HG03457 (cell line): ENCODE measurements around the gene ACKR4.
"Not testable (repeated sequence)": the region's sequence is repeated elsewhere in the genome, so short reads cannot be mapped to it uniquely, and the experiment has no call there.

Experiments
- ATAC-seq: cut with Tn5 transposase; IDR thresholded peaks from one replicate; pipeline ENCODE4 v1.9.1; 2021; ENCODE audit warnings: moderate number of reproducible peaks; ENCODE audit not compliant: unreplicated experiment

ACKR4 gene

DNA sequence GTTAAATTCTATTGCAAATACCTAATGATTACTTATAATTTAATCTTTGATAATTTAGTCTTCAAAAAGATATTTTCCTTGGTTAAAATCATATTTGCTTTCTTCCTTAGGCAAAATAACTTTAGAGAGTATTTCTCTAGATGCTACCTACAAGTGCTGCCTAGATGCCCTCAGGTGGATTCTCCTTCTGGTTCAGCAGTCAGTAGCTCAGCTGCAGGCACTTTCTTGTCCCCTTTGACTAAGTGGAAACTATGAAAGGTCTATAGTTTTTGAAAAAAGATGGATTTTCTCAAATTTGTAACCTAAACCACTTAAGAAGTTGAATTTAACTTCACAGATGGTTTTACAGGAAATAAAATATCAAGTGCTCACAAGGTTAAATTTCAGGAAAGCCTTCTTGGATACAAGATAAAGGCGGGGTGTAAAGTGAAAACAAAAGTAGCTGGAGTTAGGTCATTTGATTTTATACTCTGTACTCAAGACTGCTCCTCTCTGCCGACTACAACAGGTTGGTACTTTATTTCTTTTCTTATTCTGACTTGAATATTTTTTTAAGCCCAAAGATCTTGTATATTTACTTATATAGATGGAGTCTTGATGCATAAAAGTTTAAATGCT lies at the start of gene ACKR4:
ACKR4 (plus strand) TSS at position 455 of the 618 bp plus-strand sequence. CDS start 3,128 bp downstream, outside the sequence.
- no peak for ATAC-seq

DNA sequence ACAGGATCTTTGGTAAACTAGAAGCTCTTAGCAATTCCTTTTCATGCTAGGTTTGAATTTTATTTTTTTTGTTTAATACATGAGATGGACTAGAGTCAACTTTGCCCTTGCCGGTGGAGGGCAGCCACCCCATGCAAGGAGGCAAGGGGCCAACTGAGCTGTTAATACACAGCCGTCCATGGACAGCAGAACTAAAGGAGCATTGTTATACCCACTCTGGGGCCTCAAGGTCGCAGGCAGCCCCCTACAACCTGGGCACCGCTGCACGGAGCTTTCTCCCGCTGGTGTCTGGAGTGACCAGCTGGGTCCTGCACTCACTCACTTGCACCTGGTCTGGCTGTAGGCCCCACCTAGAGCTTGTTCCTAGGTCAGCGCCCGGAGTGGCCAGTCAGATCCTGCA lies 47.9 kb upstream of the ACKR4 start:
- ATAC-seq = no peak

DNA sequence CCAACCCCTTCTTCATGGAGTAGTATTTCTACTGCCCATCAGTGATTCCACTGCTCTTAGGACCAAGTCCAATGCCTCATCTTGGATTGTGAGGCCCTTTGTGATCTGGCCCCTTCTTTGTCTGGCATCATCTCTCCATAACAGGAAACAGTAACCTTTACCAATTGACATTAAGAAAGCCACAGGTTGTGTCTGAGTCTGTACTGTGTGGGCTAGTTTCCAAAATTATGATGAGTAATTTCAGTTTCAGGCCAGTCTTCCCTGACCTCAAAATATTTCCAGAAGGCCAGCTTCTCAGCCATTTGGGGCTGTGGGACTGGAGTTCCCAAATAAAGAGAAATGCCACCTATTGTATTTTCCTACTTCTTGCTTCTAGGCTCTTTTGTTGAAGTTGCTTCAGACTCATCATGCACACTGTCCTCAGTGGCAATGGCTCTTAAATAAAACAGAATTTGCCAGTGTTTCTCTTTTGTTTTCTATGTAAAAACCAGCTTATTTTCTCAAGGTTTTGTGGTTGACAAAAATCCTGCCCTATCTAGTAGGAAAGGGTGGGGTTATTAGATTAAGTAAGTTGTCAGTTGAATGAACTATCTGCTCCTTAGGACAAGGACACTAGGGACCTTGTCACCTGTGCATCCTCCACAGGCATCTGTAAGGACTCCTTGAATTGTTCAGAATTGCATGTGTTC lies 47.0 kb upstream of the ACKR4 start:
- ATAC-seq = peak; percentile 80

DNA sequence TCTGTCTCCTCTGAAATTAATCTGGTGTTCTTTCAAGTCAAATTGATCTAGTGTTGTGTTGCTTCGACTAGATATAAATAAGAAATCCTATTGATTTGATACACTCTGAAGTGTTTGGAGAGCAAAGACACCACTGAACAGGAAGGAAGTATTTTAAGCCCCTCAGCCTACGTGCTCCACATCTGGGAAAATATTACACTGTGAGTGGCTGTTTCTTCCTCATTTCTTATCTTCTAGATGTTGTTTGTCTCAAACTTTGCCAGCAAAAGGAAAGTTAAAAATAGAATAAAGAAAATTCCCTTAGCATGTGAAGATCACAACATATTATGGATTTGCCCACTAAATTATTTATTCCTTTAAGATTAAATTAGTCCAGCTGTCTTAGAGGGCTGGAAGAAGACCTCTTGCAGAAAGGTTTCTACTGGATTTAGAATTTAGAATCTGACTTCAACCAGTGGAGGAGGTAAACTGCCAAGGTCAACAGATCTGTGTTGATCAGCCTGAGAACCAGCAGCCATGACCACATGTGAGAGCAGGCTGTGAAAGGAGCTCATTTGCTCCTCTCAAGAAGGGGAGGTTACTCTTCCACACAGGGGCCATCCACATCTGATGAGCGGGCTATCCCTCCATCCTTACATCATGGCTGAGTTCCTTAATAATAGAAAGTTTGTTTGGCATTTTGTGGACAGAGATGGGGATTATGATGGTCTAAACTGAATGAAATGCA lies 46.3 kb upstream of the ACKR4 start:
- no peak for ATAC-seq

DNA sequence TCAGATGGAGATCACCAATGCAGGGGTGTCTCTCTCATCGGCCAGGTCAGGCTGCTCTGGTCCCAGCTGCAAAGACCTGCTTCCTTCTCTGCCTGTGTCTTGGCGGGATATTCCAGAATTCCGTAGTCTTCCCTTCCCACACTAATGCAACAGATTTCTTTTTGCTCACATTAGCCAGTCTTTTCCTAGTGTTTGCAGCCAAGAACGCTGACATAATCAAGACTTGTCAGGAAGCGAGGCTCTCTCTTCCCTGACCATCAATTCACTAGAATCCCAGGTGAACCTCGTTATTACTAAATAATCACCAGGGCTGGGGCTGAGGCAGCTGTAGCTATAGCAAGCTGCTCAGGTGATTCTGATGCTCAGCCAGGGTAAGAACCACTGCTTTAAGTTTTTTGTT lies 43.2 kb upstream of the ACKR4 start:
- no peak for ATAC-seq

DNA sequence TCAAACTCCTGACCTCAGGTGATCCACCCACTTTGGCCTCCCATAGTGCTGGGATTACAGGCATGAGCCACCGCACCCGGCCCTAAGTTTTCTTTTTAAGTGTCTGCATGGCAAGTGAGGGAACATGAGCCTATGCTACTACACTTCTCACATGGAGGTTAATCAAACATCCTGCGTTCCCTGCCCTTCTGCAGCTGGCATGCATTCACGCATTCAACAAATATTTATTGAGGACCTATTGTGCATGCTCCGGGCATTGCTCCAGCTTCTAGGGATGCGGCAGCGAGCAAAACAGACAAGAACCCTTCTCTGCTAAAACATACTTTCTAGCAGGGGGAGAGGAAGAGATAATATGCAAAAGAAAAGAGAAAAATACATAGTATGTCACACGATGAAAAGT lies 42.6 kb upstream of the ACKR4 start:
- no peak for ATAC-seq

DNA sequence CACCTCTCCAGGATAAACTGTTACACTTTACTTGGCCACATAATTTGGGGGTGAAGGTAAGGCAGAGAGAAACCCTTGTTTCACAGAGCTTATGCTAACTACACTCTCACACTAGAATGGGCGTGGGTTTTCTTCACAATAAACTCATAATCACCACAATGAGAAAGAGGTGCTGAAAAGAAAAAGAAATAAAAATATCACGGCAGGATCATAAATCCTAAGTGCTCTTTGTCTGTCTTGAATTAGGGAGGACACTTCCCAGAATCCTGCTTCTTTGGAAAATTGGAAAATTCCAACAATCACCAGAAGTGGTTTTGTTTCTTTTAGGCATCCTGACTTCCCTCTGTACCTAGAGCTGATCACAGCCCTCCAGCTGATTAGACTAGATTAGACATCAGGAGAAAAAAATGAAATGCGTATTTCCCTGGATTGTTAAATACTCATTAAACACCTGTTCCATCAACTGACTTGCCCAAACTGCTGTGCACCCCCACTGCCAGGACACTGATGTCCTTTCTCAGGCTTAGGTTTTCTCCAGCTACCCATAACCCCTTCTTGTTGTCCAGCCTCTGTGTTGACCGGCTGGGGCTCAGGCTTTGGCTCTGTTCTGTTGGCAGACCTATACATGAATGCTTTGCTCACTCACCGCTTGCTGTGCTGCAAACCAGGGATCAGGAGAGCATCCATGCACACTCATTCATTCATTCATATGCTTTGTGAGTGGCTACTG lies 41.6 kb upstream of the ACKR4 start:
- no peak for ATAC-seq

DNA sequence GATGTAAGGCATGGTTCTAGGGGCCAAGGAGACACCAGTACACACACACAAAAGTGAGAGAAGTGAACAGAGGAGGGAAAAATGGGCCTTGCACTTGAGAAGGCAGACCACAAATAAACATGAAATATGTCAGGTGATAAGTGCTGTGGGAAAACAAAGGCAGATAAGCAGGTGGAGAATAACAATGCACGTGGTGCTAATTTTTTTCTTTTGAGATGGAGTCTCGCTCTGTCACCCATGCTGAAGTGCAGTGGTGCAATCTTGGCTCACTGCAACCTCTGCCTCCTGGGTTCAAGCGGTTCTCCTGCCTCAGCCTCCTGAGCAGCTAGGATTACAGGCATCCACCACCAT lies 41.1 kb upstream of the ACKR4 start:
- not testable (repeated sequence) for ATAC-seq

DNA sequence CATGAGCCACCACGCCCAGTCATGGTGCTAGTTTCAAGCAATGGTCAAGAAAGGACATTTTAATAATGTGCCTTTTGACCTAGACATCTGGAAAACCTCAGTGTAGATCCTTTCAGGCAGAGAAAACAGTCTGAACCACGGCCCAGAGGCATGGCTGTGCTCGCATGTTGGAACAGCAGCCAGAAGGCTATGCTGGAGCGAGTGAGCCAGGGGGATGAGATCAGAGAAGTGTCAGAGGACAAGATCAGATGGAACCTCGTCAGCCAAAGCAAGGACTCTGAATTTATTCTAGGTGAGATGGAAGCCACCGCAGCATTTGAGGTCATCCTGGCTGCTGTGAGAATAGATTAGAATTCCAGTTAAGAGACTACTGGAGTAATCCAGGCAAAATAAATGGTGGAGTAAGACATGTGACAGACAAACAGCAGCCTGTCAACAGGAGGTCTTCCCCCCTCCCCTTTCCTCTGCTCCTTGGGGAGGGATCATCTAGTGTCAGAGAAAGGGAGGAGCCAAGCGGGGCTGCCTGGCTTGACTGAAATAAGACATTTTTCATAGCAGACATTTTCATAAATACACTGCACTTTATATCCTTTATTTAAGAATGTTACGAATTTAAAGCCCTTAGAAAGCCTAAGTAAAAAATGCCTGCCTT lies 40.4 kb upstream of the ACKR4 start:
- ATAC-seq = no peak

DNA sequence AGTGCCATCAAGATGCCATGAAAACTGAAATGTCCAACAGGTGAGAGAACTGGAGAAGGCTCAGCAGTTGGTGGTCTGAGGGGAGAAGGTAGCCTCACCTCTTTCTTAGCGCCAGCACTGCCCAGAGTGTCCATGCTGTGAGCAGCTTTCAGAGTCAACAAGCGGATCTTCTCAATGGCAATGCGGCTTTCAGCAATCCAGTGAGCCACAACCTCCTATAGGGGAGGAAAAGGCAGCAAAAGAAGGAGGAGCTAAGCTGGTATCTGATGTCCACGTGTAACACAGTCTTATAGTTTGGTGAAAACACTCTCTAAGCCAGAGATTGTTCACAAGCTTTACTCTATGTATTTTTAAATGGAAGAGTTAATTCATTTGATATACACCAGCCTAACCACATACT lies 36.1 kb upstream of the ACKR4 start:
- no peak for ATAC-seq

DNA sequence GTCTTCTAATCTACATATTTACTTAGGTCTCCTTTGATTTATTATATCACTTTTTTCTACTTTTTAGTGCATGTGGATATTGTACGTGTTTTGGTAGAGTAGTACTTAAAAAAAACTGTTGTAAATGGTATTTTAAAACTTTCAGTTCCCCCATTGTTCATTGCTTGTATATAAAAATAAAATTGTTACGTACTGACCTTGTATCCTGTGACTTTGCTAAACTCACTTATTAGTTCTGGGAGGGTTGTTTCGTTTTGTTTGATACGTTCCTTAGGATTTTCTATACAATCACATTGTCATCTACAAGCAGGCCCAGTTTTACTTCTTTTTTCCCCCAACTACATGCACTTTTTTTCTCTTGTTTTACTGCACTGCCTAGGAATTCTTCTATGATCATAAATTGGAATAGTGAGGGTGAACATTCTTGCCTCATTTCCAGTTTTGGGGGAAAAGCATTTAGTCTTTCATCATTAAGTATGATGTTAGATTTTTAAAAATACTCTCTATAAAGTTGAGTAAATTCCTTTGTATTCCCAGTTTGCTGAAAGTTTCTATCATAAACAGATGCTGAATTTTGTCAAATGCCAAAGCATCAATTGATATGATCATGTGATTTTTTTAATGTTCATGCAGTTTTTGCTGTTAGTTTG lies 33.5 kb upstream of the ACKR4 start:
- no peak for ATAC-seq

DNA sequence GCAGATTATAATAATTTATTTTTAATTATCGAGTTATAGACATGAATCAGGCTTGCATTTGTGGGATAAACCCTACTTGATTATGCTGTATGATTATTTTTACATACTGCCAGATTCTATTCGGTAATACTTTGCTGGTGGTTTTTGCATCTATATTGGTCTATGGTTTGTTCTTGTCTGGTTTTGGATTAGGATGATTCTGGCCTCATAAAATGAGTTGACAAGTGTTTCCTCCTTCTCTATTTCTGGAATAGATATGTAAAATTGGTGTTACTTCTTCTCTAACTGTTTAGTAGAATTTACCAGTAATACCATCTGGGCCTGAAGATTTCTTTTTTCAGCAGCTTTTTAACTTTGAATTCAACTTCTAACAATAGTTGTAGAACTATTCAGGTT lies 33.0 kb upstream of the ACKR4 start:
- no peak for ATAC-seq

DNA sequence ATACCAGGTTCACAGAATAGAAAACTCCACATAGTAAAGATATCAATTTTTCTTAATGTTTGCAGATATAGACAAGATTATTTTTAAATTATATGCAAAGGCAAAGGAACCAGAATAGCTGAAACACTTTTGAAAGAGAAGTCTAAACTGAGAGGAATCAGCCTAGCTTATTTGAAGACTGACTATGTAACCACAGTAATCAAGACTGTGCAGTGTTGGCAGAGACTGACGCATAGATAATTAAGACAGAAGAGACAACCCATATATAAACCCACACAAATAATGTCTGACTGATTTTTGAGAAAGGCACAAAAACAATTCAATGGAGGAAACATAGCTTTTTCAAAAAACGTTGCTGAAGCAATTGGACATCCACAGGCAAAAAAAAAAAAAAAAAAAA lies 28.6 kb upstream of the ACKR4 start:
- no peak for ATAC-seq

DNA sequence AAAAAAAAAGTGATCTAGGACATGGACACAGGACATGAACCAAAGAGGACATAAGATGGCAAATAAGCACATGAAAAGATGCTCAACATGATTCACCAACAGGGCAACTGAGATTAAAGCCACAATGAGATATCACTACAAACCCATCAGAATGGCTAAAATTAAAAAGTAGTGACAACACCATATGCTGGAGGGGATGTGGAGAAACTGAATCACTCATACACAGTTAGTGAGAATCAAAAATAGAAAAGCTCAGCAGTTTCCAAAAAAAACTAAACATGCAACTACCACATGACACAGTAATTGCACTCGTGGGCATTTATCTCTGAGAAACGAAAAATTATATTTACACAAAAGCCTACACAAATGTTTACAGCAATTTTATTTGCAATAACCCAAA lies 27.9 kb upstream of the ACKR4 start:
- ATAC-seq = no peak

DNA sequence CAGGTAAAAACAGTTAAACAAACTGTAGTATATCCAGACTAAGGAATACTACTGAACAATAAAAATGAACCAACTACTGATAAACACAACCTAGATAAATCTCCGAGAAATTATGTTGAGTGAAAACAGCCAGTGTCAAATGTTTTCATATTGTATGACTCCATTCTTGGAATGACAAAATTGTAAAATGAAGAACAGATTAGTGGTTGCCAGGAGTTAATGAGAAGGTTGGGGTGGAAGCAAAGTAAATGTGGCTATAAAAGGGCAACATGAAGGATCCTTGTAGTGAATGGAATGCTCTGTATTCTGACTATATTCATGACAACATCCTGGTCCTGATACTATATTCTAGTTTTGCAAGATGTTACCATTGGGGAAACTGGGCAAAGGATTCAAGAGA lies 27.5 kb upstream of the ACKR4 start:
- no peak for ATAC-seq

DNA sequence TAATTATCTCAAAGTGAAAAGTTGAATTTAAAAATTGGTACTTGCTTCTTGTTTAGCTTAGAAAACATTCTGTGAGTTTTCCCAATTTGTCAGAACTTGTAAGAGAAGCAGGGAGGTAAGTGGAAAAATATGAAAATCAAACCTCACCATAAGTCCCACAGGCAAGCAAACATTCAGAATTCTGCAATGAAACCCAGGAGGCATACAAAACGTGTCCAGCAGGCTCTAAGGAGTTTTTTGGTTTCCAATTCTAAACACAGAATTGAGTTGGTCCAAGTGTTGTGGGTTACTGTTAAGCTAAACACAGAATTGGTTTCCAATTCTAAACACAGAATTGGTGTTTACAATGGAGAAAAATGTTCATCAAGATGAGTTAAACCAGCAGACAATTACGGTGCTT lies 27.1 kb upstream of the ACKR4 start:
- no peak for ATAC-seq

DNA sequence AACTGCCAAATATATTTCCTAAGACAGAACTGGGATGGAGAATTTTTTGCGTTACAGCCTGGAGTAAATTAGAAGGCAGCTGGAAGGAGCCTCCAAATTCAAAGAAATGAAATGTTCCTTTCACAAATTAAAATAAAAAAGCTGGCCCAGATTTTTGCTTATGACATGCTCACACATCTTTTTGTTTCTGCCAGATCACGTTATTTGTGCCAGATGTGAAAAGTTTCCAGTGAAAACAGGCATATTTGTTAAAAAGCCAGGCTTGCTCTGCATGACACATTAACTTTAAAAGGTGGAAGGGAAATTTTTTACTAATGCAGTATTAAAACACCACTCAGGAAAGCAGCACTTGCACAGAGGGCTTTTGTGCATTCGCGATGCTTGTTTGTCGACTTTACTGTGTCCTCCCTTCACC lies 23.3 kb upstream of the ACKR4 start:
- no peak for ATAC-seq

DNA sequence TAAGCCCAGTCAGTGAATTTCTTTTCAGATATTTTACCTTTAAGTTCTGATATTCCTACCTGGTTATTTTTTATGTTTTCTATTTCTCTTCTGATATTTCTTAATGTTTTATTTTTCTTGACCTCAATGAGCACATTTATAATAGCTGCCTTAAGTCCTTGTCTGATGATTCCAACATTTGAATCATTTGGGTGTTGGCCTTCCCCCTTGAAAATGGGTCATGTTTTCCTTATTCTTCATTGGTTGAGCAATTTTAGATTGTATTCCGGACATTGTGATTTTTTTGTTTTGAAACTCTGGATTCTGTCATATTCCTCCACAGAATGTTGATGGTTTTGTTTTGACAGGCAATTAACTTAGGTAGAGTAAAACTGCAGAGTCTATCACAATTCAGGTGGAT lies 9.7 kb upstream of the ACKR4 start:
- ATAC-seq = no peak

DNA sequence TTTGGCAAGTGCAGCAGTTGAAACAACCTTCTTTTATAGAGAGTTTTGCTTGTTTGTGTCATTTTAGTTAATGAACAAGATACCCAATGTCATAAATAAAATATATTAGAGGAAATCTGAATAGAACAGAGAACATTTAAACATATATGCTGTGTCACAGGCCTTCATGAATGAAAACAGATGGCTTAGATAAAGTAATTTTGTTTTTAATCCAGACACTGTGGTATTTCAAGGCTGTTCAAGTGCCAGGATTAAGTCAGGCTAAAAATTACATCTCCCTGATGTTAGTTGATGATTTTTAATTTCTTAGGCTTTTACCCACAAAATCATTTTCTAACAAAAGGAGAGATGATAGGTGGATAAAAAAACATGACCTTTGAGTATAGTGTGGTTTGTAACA lies 4.9 kb upstream of the ACKR4 start:
- no peak for ATAC-seq

DNA sequence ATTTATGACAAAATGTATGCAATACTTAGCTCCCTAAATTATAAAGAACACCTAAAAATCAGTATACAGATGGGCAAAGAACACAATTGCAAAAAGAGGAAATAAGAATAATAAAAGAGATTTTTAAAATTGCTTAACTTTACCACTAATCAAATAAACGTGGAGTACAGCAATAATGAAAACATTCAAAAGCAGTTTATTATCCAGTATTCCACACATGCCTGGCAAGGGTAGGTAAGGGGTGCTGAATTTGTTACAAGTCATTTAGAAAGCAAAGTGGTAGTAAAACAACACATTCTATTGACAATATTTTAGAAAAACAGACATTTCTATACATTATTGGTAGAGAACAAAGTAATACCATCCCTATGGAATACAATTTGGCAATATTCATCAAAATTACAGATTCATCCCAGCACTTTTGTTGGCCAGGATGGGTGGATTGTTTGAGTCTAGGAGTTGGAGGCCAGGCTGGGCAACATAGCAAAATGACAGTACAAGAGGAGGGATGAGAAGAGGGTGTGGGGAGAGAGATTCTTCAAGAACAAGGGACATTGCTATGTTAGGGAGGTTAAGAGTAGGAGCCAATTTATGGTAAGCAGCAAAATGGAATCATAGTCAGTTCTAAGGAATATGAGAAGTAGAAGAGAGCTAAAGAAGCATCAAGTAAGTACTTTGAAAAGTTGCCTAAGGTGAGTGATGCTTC lies 3.7 kb upstream of the ACKR4 start:
- no peak for ATAC-seq
